ENCODE results near the gene SUMF1. TPM values are rescaled to one million over a fixed set of nuclear protein-coding genes. Genes with fewer than 3 reads are reported as not detected.

SUMF1 gene
- polyA plus RNA-seq, 1 experiment: 51.4 TPM

- no peak for TF ChIP-seq CTCF (IDR thresholded peaks at IDR 0.05; ENCODE audit: low read depth, low read length)
- Histone ChIP-seq H3K4me3 (ENCODE audit: low read depth, low read length) (no peak overlapping the region; the same call in 1 of the 2 replicates), H3K27ac (ENCODE audit: low read depth, low read length) (peak overlapping the region; percentile 12), H3K27me3 (ENCODE audit: control insufficient read depth, insufficient read depth, low read length) (no peaks in the 10 kb centered on the region), H3K9me3 (ENCODE audit: control insufficient read depth, insufficient read depth, low read length) (no peaks in the 10 kb centered on the region)
- no peak for DNase-seq (ENCODE audit: low read depth, low spot score)
- ChIA-PET CTCF (interaction anchor here (0.8 to 1.3 kb wide), 4 partner anchors 15 to 153 kb away, joined by 3 to 5 read pairs (median 3); no protein-coding TSS in a partner anchor), POLR2A (interaction anchor here (0.7 to 1.1 kb wide), 2 partner anchors 11 to 90 kb away, joined by 6 to 10 read pairs; partner anchors contain the start of gene ITPR1)
Observed at GRCh38 chr3:4504340-4505261, 37.5 kb upstream of the SUMF1 start.

- H3K27ac ChIP-seq (ENCODE audit: low read depth, low read length): no peak overlapping the region
- H3K9me3 ChIP-seq (ENCODE audit: control insufficient read depth, insufficient read depth, low read length): no peaks in the 10 kb centered on the region
- no peak for DNase-seq (ENCODE audit: low read depth, low spot score)
- ChIA-PET POLR2A (no interaction called here), CTCF (no interaction called here)
- H3K4me3 ChIP-seq (ENCODE audit: low read depth, low read length): no peak overlapping the region
- no peaks in the 10 kb centered on the region for H3K27me3 ChIP-seq (ENCODE audit: control insufficient read depth, insufficient read depth, low read length)
- no peak for TF ChIP-seq CTCF (IDR thresholded peaks at IDR 0.05; ENCODE audit: low read depth, low read length)
Observed at GRCh38 chr3:4503050-4503449, 36.0 kb upstream of the SUMF1 start.

- no peak for DNase-seq (ENCODE audit: low read depth, low spot score)
- TF ChIP-seq CTCF (IDR thresholded peaks at IDR 0.05; ENCODE audit: low read depth, low read length): no peak
- ChIA-PET CTCF (interaction anchor here (1.3 kb wide), 1 partner anchor 150 kb away, joined by 3 read pairs; no protein-coding TSS in a partner anchor), POLR2A (no interaction called here)
- Histone ChIP-seq H3K4me3 (ENCODE audit: low read depth, low read length) (no peak overlapping the region), H3K27me3 (ENCODE audit: control insufficient read depth, insufficient read depth, low read length) (no peaks in the 10 kb centered on the region), H3K9me3 (ENCODE audit: control insufficient read depth, insufficient read depth, low read length) (no peaks in the 10 kb centered on the region), H3K27ac (ENCODE audit: low read depth, low read length) (no peak overlapping the region)
Observed at GRCh38 chr3:4501927-4502326, 34.9 kb upstream of the SUMF1 start.

- no peak overlapping the region for H3K4me3 ChIP-seq (ENCODE audit: low read depth, low read length)
- ChIA-PET POLR2A (no interaction called here), CTCF (interaction anchor here (1.3 kb wide), 1 partner anchor 149 kb away, joined by 3 read pairs; no protein-coding TSS in a partner anchor)
- no peaks in the 10 kb centered on the region for H3K9me3 ChIP-seq (ENCODE audit: control insufficient read depth, insufficient read depth, low read length)
- no peaks in the 10 kb centered on the region for H3K27me3 ChIP-seq (ENCODE audit: control insufficient read depth, insufficient read depth, low read length)
- TF ChIP-seq CTCF (IDR thresholded peaks at IDR 0.05; ENCODE audit: low read depth, low read length): no peak
- no peak for DNase-seq (ENCODE audit: low read depth, low spot score)
- H3K27ac ChIP-seq (ENCODE audit: low read depth, low read length): no peak overlapping the region
Observed at GRCh38 chr3:4501437-4501836, 34.4 kb upstream of the SUMF1 start.

- POLR2A ChIA-PET: no interaction called here
- H3K4me3 ChIP-seq (ENCODE audit: low read depth, low read length): no peak overlapping the region
- H3K9me3 ChIP-seq (ENCODE audit: control insufficient read depth, insufficient read depth, low read length): no peaks in the 10 kb centered on the region
- CTCF ChIA-PET: no interaction called here
- TF ChIP-seq CTCF (IDR thresholded peaks at IDR 0.05; ENCODE audit: low read depth, low read length): no peak
- no peak for DNase-seq (ENCODE audit: low read depth, low spot score)
- no peaks in the 10 kb centered on the region for H3K27me3 ChIP-seq (ENCODE audit: control insufficient read depth, insufficient read depth, low read length)
- H3K27ac ChIP-seq (ENCODE audit: low read depth, low read length): no peak overlapping the region
Observed at GRCh38 chr3:4498446-4498845, 31.4 kb upstream of the SUMF1 start.

Data from AG04450 (cell line).